HTERT RPE-1 (cell line): Measurements from ENCODE around the gene RBM48.
"Not testable (repeated sequence)": the region's sequence is repeated elsewhere in the genome, so short reads cannot be mapped to it uniquely, and the experiment has no call there.

Source experiments
- in situ Hi-C: fragments of 300-500 bp; cut with MboI; formaldehyde crosslinking; loops from 4 replicates; pipeline ENCODE4 v1.14.3; 2020; ENCODE audit warnings: low sequenced_read_pairs

RBM48 gene

DNA sequence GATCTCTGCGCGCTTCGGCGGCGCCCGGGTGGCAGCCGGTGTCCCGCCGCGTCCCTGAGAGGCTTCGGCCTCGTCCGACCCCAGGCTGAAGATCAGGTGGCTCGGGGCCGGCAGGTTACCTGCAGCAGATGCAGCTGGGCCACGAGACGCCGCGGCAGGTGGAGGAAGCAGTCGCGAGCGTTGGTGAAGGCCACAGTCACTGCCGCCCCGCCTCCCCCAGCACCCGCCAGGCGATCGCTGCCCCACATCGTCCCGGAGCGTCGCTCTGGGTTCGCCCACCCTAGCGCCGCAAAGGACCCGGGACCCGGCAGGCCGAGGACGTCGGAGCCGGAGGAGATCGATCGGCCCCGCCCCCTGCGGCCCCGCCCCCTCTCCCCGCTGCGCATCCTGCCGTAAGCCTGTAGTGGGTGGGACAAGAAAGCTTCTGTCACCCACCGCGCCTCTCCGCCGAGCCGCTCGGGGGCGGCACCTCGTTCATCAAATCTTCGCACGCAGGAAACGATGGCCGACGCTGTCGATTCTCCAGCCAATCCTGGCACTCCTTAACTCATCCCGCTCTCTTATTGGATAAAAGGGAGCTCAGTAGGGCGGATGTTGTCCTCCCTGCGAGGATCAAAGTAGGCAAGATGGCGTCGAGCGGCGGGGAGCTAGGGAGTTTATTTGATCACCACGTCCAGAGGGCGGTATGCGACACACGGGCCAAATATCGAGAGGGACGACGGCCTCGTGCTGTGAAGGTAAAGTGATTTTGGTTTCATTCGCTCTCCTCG lies at the start of gene RBM48, which contains the start of gene PEX1:
TSS of gene RBM48 (plus strand) at position 608 of the 770 bp plus-strand sequence. CDS start at position 627, 19 bp downstream.
TSS of gene PEX1 (minus strand) at position 333 of the 770 bp plus-strand sequence. CDS start at position 248, 85 bp downstream.
- in situ Hi-C loops, result no loop called here

DNA sequence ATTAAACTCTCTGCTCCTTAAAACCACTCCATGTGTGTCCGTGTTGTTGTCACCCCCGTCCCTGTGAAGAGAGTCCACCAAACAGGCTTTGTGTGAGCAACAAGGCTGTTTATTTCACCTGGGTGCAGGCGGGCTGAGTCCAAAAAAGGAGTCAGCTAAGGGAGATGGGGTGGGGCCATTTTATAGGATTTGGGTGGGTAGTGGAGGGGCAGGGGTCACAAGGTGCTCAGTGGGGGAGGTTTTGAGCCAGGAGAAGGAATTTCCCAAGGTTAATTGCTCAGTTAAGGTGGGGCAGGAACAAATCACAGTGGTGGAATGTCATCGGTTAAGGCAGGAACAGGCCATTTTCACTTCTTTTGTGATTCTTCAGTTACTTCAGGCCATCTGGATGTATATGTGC lies 49.4 kb upstream of the RBM48 start:
- in situ Hi-C loops, result not testable (repeated sequence)

DNA sequence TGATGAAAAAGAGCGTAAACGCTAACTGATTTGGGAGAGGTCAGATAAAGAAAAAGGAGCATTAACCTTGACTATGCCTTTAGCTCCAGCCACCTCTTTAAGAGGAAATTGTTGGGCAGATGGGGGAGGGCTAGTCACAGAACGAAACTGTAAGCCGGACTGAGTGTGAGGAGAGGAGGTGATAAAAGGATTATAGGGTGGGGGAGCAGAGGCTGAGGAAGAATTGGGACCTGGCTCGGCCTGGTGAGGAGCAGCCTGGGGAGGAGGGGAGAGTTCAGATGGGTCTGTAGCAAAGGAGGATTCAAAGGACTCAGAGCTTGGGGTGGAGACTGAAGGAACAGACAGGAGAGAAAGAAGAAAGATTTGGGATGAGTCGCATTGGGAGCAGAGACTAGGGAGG lies 45.0 kb upstream of the RBM48 start:
- in situ Hi-C loops, result not testable (repeated sequence)

DNA sequence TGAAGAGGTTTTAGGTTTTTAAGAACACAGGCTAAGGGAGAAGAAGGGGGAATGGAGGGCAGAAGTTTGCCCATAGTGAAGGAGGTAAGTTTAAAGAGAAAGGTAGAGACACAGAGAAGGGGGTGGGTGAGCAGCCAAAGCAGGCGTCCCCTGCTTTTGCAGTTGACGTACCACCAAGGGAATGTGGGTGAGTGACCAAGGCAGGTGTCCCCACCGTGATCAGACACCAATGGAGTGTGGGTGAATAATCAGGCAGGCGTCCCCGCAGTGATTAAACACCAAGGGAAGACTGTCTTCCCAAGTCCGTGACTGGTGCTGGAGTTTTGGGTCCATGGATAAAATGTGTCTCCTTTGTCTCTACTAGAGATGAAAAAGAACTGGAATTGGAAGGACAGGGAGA lies 44.4 kb upstream of the RBM48 start:
- in situ Hi-C loops, result not testable (repeated sequence)

DNA sequence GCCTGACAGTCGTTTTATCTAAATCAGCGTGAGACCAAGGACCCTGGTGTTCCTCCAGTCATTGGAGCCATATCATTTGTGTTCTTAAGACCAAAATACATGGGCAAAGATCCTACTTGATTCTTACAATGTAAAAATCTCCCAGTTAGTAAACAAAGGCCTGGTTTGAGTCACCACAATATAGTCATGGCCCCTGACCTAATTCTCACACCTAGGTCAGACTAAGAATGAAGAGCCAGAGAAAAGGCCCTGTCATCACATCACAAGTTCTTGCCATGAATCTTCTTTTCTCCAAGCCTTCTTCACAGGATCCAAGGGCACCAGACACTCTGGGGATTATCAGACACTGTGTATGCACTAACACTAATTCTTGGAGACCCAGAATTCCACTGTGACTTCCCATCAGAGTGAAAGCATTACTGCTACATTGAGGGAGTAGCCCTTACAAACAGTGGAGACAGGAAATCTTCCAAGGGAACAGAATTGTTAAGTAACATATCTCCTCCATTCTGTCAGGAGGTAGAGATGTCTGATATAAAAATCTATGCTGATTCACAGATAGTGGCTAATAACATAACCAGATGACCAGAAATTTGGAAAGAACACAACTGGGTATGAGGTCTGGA lies 43.2 kb upstream of the RBM48 start:
- in situ Hi-C loops, result no loop called here

DNA sequence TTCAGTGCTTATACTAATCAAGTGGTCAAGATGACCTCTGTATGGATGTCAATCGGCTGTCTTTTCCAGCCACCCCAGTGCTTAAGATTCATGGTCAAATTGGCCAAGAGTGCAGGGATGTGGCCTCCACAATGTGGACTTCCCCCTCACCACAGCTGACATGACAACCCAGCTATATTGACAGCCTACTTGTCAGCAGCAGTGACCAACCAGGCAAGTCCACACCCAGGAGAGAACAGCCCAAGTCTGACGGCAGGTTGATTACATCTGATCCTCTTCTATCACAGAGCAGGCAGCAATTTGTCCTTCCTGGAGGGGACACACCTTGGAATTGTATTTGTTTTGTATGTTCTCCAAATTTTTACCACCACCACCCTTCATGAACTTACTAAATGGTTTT lies 42.6 kb upstream of the RBM48 start:
- in situ Hi-C loops, result no loop called here

DNA sequence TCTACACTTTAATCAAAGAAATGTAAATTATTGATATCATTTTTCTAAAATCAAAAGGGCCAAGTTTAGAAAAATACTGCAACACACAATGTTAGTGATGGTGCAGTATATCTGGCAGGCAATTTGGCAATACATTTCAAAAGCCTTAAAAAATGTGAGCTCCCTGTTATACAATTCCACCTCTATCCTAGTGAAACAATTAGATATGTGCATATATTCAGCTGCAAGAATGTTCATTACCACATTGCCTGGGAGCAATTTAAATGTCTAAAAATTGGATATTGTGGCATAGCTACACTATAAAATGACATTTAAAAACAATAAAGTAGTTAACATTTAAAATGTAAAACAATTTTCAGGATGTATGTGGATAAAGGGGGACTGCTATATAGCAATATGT lies 40.8 kb upstream of the RBM48 start:
- in situ Hi-C loops, result no loop called here

DNA sequence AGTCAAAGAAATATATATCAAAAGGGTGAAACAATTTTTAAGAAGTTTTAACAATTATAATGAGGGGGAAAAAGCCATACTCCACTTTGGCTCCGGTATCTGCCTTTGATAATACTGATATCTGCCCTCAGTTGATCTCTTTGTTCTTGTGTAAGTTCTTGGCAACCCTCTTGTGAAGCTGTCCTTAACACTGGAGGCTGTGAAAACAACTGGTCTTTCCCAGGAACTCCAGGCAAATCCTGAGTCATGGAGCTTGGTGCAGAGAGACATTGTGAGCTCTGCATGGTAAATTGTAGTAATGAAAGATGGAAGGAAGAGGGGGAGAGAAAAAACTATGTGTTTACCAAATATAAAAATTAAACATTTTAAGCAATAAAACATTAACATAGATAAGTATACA lies 39.0 kb upstream of the RBM48 start:
- in situ Hi-C loops, result no loop called here

DNA sequence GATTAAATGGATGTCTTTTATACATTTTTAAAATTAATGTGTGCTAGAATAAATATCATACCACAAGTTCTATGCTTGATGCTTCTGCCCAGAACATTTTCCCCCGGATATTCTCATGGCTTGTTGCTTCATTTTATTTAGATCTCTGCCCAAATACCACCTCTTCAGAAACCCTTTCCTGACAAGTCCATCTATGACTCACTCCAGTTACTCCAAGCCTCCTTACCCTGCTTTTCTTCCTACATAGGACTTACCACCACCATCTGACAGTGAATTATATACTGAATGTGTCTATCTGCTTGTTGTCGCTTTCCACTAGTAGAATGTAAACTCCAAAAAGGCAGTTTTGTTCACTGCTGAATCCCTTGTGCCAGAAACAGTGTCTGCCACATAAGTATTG lies 31.7 kb upstream of the RBM48 start:
- in situ Hi-C loops, result no loop called here

DNA sequence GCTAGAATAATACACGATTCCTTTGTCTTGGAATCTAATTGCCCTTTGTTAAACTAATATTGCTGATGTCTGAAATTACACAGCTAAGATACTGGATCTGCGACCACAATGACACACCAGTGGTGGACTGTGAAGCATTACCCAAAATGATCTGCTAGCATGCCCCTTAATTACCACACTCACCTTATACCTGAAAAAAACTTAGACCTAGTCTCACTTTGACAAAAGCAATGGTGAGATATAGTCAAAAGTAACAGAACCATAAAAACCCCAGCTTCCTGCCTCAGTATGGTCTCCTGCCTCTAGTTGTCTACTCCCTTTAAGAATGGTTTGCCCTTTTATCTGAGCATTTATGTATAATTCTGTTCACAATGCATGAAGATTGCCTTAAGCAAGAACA lies 30.0 kb upstream of the RBM48 start:
- in situ Hi-C loops, result no loop called here

DNA sequence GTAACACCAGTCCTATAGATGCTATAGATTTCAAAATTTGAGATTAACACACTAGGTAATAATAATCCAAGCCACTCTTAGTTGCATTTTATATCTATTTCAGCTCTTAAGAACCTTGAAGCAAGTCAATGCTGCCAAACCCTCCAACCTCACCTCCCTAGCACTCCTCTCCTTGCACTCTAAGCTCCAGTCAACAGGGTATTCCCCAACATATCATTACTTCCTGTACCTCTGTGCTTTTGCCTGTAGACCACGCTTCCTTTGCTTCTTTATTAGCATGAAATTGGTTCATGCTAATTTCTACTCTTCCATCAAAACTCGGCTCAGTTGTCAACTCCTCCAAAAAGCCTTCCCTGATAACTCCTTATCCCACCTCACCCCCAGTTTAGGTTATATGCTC lies 24.8 kb upstream of the RBM48 start:
- in situ Hi-C loops, result no loop called here

DNA sequence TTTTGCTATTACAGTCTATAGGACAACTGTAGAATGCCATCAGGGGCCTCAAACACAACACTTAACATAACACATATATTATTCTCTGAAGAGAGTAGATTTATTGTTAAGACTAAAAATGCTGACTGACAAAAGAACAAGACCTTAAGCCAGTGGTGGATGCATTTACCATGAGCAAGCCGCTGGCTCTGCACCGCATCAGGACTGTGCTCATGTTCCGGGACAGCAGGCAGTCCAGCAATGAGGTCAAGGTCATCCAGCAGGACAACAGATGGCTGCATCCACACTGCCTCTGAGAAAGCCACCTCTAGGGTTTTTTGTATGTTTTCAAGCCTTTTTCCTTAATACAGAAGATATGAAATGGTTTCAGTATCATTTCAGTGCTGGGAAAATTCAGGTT lies 24.0 kb upstream of the RBM48 start:
- in situ Hi-C loops, result no loop called here

DNA sequence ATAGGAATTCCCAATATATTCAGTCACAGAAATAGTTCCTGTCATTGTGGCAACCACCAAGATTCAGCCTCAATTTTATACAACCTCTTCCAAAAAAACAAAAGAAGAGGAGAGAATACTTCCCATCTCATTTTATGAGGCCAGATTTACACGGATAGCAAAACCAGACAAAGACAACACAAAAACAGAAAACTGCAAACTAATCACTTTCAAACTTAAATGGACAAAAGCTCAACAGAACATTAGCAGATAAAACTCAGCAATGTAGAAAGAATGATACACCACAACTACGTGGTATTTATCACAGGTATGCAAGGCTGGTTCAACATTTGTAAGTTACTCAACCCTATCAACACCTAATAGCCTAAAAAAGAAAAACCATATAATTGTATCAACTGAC lies 22.2 kb upstream of the RBM48 start:
- in situ Hi-C loops, result no loop called here

DNA sequence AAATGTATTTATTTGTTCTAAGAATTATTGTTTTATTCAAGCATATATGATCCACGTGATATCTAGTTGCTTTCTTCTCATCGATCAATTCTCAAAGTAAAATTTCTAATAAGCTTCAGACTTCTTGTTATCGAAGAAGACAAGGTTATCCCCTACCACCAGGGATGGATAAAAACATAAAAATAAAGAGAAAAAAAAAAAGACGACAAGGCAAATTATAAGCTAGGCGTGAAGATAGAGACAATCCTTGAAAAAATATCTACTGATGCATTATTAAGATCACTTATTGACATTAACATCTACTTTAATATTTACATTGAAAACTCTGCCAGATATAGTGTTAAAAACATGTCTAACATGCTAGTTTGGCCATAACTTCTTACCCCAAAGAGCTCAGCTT lies 19.6 kb upstream of the RBM48 start:
- in situ Hi-C loops, result no loop called here

DNA sequence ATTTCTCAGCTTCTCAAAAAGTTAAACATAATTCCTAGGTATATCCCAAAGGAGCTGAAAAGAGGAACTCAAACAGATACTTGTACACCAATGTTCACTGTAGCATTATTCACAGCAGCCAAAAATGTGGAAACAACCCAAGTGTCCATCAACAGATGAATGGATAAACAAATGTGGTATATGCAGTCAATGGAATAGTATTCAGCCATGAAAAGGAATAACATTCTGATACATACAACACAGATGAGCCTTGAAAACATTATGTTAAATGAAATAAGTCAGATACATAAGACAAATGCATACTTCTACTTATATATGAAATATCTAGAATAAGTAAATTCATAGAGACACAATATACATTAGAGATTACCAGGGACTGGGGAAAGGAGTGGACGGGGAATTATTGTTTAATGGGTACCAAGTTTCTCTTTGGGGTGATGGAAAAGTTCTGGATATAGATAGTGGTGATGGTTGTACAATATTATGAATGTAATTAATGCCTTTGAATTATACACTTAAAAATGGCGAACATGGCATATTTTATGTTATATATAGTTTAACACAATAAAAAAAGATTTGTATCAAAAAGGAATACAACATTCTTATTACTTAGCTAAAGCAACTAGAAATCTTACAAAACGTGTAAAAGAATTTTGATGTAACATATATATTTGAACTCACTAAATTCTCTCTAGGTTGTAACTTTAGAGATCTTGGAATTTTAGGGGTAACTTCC lies 15.3 kb upstream of the RBM48 start:
- in situ Hi-C loops, result no loop called here

DNA sequence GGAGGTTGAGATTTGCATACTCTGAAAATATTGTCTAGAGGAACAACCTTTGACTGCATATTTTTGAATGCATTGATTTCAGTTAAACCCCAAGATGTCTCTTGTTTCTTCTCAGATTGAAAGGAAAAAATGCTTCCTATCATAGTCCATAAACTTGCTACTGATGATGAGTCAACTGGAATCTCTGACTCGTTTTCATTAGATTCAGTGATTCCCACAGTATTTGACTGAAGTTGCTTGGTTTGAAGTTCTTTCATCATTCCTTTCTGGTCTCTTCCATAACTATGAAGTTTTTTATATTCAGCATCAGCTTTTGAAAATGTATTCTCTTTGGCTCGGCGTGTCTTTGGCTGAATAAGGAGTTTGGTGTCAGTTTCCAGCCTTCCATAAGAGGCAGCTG lies 11.0 kb upstream of the RBM48 start:
- in situ Hi-C loops, result no loop called here

DNA sequence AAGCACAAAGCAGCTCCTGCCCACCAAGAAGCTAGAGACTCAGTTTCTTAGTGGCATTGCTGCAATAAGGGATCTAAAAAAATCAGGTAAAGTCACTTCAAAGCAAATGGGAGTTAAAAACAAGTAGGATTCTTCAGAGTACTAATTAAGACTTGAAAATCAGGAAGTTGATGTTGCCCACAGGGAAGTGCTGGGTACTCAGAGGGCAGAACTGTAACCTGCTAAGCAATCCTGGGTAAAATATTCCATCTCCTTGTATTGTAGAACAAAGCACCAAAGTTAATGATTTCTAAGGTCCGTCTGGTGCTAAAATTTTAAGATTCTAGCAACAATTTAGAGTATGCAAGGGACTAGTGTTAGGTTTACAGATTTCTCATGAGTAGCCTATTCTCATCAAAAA lies 8.6 kb upstream of the RBM48 start:
- in situ Hi-C loops, result no loop called here

DNA sequence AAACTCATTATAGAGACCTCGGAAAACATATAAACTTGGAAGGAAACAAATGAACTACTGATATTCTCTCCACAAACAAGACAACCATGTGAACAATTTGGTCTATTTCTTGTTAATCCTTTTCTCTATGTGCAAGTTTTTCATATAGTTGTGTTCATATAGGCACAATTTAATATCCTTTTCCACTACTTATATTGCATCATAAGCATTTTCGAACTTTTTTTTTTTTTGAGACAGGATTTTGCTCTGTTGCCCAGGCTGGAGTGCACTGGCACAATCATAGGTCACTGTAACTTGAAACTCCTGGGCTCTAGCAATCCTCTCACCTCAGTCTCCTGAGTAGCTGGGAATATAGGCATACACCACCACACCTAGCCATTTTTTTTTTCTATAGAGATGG lies 5.5 kb upstream of the RBM48 start:
- in situ Hi-C loops, result no loop called here

DNA sequence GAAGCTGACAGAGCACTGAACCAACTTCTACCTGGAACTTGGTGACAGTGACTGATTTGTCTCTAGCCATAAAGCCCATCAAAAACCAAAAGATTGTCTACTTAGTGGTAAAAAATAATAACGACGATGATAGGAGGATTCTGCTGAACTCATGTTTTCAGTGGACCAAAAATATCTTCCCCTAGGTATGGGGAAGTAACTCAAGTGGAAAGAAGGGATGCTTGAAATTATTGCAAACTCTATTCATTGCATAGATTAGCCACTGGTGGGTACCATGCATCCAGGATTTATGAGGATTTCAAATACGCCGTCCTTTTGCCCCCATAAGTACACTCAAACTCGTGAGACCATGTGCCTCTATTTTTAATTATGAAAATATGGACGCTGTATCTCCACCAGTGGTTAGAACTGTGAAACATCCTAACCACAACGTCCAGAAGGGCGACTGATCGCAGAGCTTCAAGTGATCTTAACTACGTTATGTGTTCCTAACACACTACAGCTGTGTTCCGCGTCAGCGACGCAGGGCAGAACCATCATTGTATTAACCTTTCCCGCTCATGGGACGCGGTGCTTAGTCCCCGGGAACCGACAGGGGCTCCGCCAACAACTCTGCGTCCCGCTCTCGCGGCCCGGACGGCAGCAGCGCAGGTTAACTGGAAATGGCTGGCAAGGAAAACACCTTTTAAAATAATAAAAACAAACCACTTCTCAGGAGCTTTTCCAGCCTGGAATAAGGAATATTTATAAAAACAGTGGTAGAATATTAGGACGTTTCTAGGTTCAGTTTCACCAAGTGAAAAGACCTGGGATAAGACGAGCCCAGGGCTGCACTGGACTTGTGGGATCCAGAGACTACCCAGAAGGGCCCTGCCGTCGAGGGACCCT lies 1.1 kb upstream of the RBM48 start:
- in situ Hi-C loops, result no loop called here

DNA sequence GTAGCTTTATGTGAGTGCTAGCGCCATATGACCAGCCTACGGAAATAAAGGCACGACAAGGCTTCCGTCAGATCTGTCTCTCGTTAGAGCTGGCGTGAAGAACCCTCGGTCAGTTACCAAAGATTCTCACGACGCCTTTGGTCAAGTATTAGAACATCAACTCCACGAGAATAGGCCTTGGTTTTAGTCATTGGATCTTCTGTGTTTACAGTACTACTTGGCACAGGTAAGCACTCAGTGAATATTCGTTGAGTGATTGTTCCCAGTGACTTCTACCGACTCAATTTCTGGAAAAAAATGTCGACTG lies 316 bp downstream of the RBM48 start:
- in situ Hi-C loops, result no loop called here

DNA sequence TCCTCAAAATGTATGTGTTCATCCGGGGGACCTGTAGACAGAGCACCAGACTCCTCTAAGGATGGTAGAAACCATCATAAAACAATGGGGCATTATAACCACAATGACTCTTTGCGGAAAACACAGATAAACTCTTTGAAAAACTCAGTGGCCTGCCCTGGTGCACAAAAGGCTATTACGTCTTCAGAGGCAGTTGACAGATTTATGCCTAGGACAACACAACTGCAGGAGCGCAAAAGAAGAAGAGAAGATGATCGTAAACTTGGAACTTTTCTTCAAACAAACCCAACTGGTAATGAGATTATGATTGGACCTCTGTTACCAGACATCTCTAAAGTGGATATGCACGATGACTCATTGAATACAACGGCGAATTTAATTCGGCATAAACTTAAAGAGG lies 6.0 kb downstream of the RBM48 start:
- in situ Hi-C loops, result no loop called here
